ENCODE results near the gene ANKS1A.

GRCh38 chr6:34947561-34947960 is 58.5 kb downstream of the ANKS1A start:
- TF ChIP-seq, protein P1, sequence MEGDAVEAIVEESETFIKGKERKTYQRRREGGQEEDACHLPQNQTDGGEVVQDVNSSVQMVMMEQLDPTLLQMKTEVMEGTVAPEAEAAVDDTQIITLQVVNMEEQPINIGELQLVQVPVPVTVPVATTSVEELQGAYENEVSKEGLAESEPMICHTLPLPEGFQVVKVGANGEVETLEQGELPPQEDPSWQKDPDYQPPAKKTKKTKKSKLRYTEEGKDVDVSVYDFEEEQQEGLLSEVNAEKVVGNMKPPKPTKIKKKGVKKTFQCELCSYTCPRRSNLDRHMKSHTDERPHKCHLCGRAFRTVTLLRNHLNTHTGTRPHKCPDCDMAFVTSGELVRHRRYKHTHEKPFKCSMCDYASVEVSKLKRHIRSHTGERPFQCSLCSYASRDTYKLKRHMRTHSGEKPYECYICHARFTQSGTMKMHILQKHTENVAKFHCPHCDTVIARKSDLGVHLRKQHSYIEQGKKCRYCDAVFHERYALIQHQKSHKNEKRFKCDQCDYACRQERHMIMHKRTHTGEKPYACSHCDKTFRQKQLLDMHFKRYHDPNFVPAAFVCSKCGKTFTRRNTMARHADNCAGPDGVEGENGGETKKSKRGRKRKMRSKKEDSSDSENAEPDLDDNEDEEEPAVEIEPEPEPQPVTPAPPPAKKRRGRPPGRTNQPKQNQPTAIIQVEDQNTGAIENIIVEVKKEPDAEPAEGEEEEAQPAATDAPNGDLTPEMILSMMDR (IDR thresholded peaks at IDR 0.05), result no peak
- no peak for TF ChIP-seq POLR2A (IDR thresholded peaks at IDR 0.05)

Measured in testis (tissue), 2 donors.